GM21367 (cell line): ENCODE results near the gene DPP10.

Experiments
- ATAC-seq: cut with Tn5 transposase; IDR thresholded peaks from one replicate; pipeline ENCODE4 v1.9.1; 2021; ENCODE audit not compliant: unreplicated experiment

Gene DPP10

DNA sequence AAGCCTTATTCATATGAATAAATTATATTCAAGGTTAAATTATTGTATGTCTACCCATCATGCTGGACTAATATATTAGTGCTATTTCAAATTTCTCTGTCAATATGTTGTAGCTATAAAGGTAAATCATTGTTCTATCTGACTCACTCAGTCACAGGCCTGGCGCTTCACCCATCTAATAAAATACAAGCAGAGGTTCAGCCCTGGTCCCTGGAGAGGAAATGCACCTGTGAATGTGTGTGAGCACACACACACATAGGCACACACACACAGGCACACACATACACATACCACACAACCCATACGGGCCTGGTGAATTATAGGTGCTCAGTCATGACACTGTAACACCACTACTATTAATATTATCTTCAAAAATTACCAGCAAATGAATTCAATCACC lies 1396.1 kb downstream of the DPP10 start:
- ATAC-seq = no peak

DNA sequence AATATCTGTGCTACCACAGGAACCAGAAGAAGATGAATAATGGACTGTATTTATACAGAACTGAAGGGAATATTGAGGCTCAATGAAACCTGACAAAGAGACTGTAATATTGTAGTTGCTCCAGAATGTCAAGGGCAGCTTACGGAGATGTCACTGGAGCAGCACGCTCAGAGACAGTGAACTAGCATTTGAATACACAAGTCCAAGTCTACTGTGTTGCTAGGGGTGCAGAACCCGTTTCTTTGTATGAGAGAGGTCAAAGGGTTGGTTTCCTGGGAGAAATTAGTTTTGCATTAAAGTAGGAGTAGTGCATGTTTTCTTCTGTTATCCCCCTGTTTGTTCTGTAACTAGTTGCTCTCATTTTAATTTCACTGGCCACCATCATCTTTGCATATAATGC lies 1399.9 kb downstream of the DPP10 start:
- no peak for ATAC-seq

DNA sequence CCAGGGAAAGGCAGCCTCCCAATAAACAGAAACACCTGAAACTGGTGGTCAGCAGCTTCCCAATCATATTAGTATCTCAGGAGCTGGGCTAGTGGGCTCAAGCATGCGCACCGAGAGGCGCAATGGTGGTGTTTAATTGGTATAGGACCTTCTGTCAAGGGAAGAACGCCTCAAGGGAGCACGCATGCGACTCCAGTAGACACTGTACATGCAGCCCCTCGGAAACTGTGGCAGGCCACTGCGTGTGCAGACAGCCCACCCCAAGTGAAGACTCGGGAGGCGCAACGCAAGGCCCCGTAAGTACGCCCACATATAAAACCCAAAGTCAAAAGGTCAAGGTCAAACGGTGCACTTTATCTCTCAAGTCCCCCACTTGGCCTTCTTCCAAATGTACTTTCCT lies 1405.8 kb downstream of the DPP10 start:
- ATAC-seq = no peak

DNA sequence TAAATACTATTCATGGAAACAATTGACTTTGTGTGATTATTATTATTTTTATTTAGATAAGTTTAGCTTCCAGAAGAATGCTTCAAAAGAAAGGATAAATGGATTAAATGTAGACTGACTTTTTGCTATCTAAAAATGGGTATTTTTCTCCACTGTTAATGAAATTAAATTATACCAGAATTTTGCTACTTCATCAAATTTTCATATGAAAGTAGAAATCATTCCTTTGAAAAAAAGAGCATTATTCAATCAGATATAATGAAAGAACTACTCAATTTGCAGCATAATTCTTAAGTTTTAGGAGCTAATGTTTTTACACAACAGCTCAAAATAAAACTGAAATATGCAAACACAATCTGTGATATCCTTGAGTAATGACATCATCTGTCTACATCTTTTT lies 1424.6 kb downstream of the DPP10 start:
- ATAC-seq = no peak

DNA sequence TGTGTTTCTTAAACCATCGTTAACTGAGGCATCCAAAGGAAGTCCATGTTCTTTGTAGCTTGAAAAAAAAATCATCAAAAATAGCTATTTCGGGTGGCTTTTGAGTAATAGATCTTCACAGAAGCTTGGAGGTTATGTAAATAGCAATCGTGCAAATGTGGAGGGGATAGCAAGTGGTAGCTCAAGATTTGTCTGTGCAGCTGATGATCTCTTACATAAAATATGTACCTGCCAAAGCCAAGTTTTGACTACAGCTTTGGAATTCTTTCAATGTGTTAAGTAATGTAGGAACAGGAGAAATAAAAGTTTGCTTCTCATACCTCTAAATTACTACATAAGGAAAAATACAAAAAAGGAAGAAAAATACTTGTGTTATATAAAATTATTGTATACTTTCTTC lies 1432.0 kb downstream of the DPP10 start:
- no peak for ATAC-seq

DNA sequence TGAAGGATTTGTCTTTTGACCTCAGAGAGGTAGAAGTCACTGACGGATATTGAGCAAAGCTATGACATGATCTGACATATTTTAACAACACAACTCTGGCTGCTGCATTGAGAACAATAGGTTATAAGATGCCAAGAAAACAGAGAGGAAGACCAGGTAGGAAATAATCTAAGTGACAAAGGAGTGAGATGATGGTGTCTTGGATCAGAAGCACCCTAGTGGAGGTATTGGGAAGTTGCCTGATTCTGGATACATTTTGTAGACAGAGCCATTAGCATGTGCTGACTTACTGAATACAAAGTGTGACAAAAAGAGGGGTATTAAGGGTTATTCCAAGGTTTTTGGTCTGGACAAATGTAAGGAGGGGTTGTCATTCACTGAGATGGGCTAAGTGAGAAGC lies 1438.1 kb downstream of the DPP10 start:
- ATAC-seq = no peak

DNA sequence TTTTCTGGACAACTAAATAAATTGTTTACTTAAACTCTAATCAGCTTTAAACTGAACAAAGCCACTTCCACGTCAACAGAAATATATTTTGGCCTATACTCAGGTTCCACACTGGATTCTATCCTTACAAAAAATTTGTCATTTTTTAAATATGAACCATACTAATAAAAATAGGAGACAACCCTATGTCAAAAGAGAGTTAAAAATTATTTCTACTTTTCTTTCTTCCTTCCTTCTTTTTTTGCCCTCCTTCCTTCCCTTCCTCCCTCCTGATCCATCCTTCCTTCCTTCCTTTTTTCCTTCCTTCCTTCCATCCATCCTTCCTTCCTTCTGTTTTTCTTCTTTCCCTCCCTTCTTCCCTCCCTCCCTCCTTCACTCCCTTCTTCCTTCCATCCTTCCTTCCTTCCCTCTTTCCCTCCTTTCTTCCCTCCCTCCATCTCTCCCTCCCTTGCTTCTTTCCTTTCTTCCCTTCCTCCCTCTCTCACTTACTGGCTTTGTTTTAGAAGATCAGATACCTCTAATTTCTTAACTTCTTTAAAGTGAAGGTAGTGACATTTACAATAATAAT lies 1444.9 kb downstream of the DPP10 start:
- no peak for ATAC-seq
